HG03280 (cell line): ENCODE data around the gene RALY.
"Not testable (repeated sequence)": the region's sequence is repeated elsewhere in the genome, so short reads cannot be mapped to it uniquely, and the experiment has no call there.

Experiments
- ATAC-seq: cut with Tn5 transposase; IDR thresholded peaks from one replicate; pipeline ENCODE4 v1.9.1; 2021; ENCODE audit warnings: mild to moderate bottlenecking, moderate library complexity; ENCODE audit not compliant: unreplicated experiment

The RALY gene

GRCh38 chr20:34131491-34131890 lies 137.8 kb downstream of the RALY start:
- ATAC-seq: no peak

DNA sequence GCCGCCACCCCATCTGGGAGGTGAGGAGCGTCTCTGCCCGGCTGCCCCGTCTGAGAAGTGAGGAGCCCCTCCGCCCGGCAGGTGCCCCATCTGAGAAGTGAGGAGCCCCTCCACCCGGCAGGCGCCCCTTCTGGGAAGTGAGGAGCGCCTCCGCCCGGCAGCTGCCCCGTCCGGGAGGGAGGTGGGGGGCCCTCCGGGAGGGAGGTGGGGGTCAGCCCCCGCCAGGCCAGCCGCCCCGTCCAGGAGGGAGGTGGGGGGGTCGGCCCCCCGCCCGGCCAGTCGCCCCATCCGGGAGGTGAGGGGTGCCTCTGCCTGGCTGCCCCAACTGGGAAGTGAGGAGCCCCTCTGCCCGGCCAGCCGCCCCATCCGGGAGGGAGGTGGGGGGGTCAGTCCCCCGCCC lies 138.8 kb downstream of the RALY start:
- not testable (repeated sequence) for ATAC-seq

DNA sequence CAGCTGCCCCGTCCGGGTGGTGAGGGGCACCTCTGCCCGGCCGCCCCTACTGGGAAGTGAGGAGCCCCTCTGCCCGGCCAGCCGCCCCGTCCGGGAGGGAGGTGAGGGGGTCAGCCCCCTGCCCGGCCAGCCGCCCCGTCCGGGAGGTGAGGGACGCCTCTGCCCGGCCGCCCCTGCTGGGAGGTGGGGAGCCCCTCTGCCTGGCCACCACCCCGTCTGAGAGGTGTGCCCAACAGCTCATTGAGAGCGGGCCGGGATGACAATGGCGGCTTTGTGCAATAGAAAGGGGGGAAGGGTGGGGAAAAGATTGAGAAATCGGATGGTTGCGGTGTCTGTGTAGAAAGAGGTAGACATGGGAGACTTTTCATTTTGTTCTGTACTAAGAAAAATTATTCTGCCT lies 139.2 kb downstream of the RALY start:
- not testable (repeated sequence) for ATAC-seq

DNA sequence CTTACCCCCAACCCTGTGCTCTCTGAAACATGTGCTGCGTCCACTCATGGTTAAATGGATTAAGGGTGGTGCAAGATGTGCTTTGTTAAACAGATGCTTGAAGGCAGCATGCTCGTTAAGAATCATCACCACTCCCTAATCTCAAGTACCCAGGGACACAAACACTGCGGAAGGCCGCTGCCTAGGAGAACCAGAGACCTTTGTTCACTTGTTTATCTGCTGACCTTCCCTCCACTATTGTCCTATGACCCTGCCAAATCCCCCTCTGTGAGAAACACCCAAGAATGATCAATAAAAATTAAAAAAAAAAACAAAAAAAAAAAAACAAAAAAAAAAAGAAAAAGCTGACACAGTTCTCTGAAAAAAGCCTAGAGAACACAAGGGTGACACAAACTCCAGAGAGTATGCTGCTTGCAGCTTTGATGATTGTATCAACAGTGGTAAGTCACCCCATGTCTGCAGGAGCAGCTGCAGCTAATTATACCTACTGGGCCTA lies 139.7 kb downstream of the RALY start:
- ATAC-seq: not testable (repeated sequence)
